DMS79 treated with DMSO at 0.1 percent for 48 hours (cell line): ENCODE measurements around the gene EIF4E.
"Not testable (repeated sequence)": the region's sequence is repeated elsewhere in the genome, so short reads cannot be mapped to it uniquely, and the experiment has no call there.

ENCODE experiments used
- DNase-seq: peaks from one replicate; lab custom pipeline; 2025; lab: John Stamatoyannopoulos, UW

Gene EIF4E

GRCh38 chr4:98873059-98873458 is 55.9 kb downstream of the EIF4E start:
- no peak for DNase-seq

- not testable (repeated sequence) for DNase-seq
Observed at GRCh38 chr4:98872120-98872906, 56.6 kb downstream of the EIF4E start.

- DNase-seq, result no peak
Observed at GRCh38 chr4:98867648-98868047, 61.3 kb downstream of the EIF4E start.

- no peak for DNase-seq
Observed at GRCh38 chr4:98865059-98865458, 63.9 kb downstream of the EIF4E start.

- no peak for DNase-seq
Observed at GRCh38 chr4:98864560-98864959, 64.4 kb downstream of the EIF4E start.

GRCh38 chr4:98862371-98862770 is 66.6 kb downstream of the EIF4E start:
- DNase-seq, result no peak

- no peak for DNase-seq
Observed at GRCh38 chr4:98861100-98861884, 67.6 kb downstream of the EIF4E start.

GRCh38 chr4:98851806-98852205 is 77.1 kb downstream of the EIF4E start:
- no peak for DNase-seq

GRCh38 chr4:98850937-98851336 is 78.0 kb downstream of the EIF4E start:
- DNase-seq, result no peak

GRCh38 chr4:98848448-98848847 is 80.5 kb downstream of the EIF4E start:
- DNase-seq, result no peak

- no peak for DNase-seq
Observed at GRCh38 chr4:98845960-98846359, 83.0 kb downstream of the EIF4E start.

GRCh38 chr4:98842917-98843316 is 86.0 kb downstream of the EIF4E start:
- not testable (repeated sequence) for DNase-seq

- DNase-seq, result no peak
Observed at GRCh38 chr4:98838977-98839618, 89.8 kb downstream of the EIF4E start.

GRCh38 chr4:98838531-98838930 is 90.4 kb downstream of the EIF4E start:
- DNase-seq, result no peak

GRCh38 chr4:98833384-98833783 is 95.5 kb downstream of the EIF4E start:
- no peak for DNase-seq

- DNase-seq, result not testable (repeated sequence)
Observed at GRCh38 chr4:98831036-98831435, 97.9 kb downstream of the EIF4E start.
